ENCODE measurements around the gene KIF16B.

The KIF16B gene

DNA sequence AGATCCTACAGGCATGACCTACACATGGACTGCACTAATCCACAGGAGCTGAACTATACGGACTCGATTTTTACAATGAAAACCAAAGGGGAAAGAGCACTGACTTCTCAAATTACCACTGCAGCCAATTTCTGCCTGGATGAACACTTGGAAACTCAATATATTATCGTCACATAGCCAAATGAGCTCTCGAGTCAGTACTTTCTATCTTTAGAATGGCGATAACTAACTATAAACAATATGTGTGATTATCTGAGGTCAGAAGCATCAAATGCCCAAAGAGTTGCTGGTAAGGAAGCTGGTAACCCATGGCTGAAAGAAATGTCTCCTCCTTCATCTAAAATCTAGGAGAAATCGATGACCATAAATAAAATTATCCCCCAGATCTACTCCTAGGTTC is 86.7 kb downstream of the KIF16B start:
- no peak overlapping the region for H3K4me3 ChIP-seq (ENCODE audit: low read depth, low read length)

DNA sequence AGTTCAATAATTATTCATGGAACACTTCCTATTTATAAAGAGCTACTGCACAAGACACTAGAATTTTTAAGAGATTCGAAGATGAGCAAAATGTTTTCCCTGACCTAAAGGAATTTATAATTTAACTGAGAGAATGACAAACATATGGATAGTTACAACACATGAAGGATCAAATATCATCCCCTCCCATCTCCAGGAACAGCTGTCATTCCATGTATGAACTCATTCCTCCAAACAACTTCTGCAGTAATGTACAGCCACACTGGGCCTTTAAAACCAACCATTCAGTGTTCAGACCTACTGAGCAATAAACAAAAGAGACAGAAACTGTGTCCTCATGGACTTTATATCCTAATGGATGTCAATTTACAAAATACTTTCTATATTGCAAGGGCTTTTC is 87.8 kb downstream of the KIF16B start:
- no peak overlapping the region for H3K4me3 ChIP-seq (ENCODE audit: low read depth, low read length)

DNA sequence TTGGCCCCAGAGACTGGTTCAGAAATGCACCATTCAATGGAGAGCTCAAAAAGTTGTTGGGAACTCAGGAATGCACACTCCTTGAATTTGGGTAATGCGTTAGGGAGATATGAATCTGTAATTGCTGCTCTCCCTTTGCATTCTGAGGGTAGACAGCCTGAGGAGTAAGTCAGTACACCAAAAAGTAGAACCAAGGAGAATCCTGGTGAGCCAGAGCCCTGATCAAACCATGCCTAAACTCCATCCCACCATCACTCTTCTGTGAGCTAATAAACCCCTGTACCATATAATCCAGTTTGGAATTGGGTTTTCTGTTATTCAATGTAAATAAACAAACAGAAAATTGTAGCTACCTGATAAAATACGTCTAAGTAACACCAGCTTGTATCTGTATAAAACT is 90.2 kb downstream of the KIF16B start:
- no peak overlapping the region for H3K4me3 ChIP-seq (ENCODE audit: low read depth, low read length)

DNA sequence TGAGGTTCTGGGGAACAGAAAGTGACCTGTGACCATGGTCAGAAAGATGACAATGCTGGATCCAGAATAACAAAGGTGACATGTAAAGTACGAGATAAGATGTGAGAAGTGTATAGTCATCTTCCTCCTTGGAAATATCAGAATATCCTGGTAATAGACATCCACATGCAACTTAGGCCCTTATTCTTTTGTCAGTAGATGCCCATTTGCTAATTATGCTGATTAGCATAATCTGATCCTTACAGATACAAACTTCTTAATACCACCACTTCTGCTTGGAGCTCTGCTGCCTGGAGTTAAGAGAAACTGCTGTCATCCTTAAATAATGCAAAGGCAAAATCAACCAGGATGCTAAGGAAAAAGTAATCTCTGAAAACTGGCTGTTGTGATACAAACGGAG is 91.3 kb downstream of the KIF16B start:
- H3K4me3 ChIP-seq (ENCODE audit: low read depth, low read length), result no peak overlapping the region

DNA sequence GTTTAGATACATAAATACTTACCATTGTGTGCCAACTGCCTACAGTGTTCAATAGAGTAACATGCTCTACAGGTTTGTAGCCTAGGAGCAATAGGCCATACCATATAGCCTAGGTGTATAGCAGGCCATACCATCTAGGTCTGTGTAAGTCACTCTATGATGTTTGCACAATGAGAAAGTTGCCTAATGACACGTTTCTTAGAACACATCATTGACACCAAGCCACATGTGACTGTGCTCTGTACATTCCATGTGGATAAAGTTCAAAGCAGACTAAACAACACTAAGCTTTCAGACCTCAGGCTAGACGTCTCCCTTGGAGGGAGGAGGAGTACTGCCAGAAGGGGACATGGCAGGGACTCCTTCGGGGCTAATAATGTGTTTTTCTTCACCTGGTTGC is 93.6 kb downstream of the KIF16B start:
- no peak overlapping the region for H3K4me3 ChIP-seq (ENCODE audit: low read depth, low read length)

DNA sequence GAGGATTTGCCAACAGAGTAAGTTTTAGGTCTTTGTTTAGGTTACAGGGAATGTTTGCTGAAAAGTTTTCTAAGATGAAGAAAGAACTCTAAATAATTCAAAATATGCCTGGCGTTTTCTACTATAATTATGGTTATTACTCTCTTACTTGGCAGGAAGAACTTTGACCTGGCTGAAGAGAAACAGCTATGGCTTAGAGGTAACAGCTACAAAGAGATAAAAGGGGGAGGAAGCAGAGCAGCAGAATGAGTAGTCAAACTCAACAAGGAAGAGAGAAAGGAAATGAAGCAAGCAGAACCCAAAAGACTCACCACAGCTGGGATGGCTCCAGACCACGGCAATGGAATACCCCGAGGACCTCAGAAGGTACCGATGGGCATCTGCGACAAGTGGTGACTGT is 95.6 kb downstream of the KIF16B start:
- H3K4me3 ChIP-seq (ENCODE audit: low read depth, low read length), result no peak overlapping the region

DNA sequence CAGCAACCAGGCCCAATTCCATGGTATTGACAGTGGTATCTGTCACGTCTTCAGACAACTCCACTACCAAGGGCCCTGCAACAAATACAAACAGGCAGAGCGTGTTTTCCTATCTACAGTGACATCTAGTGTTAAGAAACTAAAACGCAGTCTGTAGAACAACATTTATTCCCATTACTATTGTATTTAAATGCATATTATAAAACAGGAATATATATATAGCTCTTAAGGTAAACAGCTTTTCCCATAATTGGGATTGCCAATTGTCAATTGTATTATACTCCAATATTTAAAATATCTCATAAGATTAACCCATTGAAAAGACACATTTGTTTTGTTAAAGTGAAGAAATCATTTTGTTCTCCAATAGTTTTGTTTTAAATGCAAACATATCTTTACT is 97.2 kb downstream of the KIF16B start:
- H3K4me3 ChIP-seq (ENCODE audit: low read depth, low read length), result no peak overlapping the region

DNA sequence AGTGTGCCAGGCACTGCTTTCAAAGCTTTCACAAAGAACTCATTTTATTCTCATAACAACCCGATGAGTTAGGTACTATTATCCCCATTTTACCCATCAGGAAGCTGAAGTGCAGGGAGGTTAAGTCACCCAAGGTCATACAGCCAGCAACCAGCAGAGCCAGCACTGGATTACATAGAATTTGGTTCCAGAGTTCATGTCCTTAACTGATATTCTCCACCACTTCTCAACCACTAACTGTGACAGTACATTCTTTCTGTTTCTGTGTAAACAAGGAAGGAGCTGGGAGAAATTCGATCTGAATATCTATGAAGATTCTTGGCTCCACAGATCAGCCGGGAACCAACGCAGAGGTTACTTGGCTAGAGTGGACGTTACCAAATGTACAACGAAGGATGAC is 98.0 kb downstream of the KIF16B start:
- H3K4me3 ChIP-seq (ENCODE audit: low read depth, low read length), result no peak overlapping the region

DNA sequence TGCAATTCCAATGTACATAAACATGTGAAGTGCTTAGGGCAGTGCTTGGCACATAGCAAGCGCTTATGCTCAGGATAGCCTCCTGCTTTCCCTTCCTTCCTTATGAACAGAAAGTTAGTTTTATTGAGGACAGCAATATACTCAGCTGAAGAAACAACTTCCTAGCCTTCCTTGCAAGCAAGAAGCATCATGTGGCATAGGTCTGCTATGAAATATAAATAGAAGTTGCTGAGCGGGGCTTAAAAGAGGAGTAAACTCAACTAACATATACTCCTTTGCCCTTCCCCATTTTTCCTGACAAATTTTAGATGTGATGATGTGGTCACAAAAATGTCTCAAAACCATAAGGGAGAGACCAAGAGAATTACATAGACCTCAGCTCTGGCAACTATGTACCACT is 98.9 kb downstream of the KIF16B start:
- no peak overlapping the region for H3K4me3 ChIP-seq (ENCODE audit: low read depth, low read length)

DNA sequence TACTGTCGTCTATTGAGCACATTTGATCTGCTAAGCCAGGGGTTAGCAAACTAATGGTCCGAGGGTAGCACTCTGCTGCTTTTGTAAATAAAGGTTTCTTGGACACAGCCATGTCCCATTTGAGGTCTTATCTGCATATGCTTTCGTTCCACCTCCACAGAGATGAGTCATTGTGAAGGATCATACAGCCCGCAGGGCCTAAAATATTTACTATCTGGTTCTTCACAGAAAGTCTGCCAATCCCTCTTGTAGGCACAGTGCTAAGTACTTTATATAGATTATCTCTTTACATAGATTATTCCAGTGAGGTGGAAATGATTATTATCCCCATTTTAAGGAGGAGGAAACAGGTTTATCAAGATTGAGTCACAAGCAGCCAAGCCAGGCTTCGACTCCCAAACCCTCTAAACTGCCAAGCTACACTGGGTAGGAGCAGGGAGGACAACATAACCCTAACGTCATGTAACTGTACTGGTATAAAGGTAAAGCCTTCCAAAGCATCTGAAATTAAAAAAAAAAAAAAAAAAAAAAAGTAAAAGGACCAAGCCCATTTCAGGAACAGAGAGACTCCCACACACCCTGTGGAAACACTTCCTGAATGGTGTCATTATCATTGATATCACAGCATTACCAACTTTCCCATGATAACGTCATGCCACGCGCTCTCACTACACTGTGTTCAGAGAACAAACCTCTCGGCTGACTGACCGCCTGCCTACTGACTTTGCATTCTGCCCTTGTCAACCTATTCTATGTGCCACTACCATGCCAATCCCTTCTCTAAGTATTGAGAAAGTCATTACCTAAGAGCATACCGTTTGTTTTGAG is 101.0 kb downstream of the KIF16B start:
- no peak overlapping the region for H3K4me3 ChIP-seq (ENCODE audit: low read depth, low read length)

DNA sequence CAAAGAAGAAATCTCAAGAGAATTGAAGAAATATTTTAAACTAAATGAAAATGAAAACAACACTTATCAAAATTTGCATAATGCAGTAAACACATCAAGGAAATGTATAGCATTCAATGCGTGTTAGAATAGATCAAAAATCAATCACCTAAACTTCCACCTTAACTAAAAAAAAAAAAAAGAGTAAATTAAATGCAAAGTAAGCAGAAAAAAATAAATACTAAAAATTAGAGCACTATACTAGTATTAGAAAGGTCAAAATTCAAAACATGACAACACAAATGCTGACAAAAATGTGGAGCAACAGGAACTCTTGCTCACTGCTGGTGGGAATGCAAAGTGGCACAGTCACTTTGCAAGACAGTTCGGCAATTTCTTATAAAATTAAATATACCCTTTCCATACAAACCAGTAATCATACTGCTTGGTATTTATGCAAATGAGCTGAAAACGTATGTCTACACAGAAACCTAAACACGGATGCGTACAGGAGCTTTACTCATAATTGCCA is 103.8 kb downstream of the KIF16B start:
- H3K4me3 ChIP-seq (ENCODE audit: low read depth, low read length), result no peak overlapping the region

DNA sequence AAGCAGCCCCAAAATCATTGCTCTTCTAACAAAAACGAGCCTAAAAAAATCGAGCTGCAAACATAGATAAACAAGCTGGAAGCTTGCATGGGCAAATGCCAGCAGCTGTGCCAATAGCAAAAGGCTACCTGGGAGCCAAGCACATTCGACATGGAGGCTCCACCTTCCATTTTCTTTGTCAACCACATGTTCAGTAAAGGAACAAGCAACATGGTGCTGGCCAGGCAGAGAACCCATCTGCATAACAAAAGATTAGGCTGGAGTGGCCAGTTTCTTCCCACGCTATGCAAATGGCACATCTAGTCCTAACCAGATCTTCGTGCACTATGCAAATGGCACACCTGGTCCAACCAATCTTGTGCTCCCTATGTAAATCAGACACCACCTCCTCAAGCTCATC is 110.5 kb downstream of the KIF16B start:
- H3K4me3 ChIP-seq (ENCODE audit: low read depth, low read length), result no peak overlapping the region

DNA sequence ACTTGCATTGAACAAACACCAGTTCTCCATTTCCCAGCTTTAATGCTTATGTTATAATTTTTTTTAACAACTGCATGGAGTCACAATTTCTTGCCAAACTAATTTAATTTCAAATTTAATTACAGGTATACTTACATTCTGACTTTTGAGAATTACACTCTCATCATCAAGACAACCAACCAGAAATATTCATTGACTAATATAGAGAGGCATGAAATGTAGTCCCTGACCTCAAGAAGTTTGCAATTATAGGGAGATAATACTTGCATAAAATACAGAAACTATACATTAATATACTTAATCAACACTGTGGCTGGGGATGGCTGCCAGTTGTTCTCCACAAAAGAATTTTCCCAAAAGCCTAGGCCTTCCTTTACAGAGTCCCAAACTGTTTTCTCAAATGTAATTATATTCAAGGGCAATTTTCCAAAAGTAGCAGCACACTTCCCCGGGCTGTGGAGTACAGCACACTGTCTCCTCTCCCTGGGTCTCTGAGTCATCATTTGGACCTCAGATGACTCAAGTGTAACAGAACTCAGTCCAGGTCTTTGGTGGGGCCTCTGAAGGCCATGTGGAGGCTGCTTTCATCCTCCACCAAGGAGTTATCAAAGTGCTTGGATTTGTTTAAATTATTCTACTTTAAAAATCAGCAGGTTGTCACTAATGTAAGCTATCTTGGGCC is 114.1 kb downstream of the KIF16B start:
- no peak overlapping the region for H3K4me3 ChIP-seq (ENCODE audit: low read depth, low read length)

DNA sequence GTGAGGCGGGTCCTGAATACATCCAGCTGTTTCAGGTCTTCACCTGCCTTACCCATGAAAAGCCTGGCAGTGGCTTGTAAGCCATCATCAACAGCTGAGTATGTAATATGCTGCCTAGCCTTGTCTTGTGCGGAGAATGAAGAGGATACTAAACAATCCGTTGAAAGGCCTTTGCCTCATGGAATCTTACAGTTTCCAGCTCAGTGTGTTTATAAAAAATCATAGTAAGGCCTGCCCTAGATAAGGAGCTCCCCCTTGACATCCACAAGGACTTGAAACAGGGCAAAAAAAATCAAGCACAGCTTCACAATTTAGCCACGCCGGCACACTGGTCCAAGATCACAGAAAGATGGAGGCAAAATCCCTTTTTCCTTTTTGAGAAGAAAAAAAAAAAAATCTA is 115.7 kb downstream of the KIF16B start:
- H3K4me3 ChIP-seq (ENCODE audit: low read depth, low read length), result no peak overlapping the region

DNA sequence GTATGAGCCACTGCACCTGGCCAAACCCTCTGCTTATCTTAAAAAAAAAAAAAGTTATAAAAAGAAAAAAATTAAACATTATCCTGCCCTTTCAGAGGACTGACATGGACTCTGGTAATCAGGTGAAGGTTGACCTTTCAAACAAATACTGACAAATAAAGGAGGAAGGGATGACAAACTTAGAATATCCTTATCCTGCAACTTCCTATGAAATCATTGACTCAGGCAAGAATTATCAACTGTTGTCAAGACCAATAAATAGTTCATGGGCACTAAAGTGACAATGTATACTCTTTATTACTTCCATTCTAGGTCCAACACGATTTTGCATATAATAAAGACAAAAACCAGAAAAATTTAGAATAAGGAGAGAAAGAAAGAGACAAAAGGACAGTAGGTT is 117.9 kb downstream of the KIF16B start:
- H3K4me3 ChIP-seq (ENCODE audit: low read depth, low read length), result no peak overlapping the region

DNA sequence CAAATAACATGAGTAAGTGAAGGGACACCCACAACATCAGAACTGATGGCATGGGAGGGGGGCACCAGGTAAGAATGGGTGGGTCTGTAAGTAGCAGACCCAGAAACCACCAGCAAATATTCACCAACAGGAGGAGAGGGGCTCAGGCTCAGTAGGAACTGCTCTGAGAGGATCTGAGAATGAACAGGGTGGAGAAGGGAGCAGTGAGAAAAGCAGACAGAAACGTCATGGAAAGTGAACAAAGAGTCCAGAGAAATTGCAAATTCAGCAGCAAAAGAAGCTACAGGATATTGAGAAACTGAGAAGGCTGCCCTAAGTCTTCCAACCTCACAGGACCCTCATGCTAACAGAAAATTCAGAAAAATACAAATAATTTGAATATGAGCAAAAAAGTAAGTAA is 121.3 kb downstream of the KIF16B start:
- no peak overlapping the region for H3K4me3 ChIP-seq (ENCODE audit: low read depth, low read length)

DNA sequence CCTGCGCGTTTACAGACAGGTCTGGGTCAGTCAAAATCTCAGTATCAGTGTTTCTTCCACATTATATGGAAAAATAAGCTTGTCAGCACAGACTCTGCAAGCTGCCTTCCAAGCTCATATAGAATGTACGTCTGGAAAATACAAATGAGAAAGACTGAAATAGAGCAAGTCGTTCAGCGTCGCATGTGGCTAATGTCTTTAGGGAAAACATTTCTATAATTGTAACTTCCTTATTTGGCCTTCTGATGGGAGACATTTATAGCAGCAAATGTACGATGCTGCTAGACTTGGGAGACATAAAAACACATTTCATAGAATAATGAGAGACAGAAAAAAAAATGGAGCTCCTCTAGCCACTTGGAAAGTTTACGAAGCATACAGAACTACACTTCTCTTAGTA is 122.2 kb downstream of the KIF16B start:
- no peak overlapping the region for H3K4me3 ChIP-seq (ENCODE audit: low read depth, low read length)

DNA sequence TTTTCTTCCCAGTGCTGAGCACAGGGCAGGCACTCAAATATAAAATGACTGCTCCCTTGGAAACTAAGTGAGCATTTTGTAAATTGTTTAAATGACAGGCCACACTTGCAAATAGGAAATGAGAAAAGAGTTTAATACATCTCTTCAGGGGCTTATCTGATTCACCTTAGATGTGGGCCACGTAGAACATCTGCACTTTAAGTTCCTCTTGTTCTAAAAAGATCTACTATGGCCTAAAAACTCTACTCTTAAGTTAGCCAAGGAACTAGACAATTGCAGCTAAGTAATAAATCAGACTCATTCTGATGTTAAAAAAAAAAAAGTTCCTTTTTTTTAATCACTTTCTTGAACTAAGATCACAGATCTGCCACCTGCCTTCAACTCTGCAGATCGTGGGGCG is 126.3 kb downstream of the KIF16B start:
- no peak overlapping the region for H3K4me3 ChIP-seq (ENCODE audit: low read depth, low read length)

DNA sequence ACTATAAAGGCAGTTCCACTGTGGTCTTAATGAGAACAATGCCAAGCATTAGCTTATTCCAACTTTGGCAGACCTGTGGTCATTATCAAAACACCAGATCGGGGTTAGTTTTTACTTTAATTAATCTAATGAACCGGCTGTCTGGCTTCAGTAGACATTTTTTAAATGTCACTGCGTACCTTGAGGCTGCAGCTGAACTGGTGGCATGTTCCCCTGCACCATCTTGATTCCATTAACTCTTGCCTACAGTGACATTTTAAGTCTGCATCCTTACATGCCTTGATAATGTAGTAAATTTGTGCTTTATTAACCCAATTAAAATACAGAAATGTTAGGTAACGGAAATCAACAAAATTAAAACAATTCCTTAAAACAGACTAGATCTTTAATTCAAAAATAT is 127.0 kb downstream of the KIF16B start:
- H3K4me3 ChIP-seq (ENCODE audit: low read depth, low read length), result no peak overlapping the region

DNA sequence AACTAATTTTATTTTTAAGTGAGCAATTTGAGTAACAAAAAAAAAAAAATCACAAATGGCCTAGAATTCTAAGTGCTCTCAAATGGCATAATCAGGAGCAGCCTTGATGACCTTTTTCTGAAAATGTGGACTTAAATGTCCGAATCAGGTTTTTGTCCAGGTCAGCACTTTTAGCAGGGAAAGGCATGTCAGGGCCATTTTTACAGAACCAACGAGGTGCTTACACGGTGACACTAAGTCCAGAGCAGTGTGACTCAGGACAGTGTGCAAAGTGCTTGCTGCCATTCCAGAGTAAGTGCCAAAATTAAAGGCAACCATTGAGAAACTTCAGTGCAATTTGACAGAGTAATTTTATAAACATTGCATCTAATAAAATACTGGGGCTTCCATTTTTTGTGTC is 127.8 kb downstream of the KIF16B start:
- H3K4me3 ChIP-seq (ENCODE audit: low read depth, low read length), result no peak overlapping the region

DNA sequence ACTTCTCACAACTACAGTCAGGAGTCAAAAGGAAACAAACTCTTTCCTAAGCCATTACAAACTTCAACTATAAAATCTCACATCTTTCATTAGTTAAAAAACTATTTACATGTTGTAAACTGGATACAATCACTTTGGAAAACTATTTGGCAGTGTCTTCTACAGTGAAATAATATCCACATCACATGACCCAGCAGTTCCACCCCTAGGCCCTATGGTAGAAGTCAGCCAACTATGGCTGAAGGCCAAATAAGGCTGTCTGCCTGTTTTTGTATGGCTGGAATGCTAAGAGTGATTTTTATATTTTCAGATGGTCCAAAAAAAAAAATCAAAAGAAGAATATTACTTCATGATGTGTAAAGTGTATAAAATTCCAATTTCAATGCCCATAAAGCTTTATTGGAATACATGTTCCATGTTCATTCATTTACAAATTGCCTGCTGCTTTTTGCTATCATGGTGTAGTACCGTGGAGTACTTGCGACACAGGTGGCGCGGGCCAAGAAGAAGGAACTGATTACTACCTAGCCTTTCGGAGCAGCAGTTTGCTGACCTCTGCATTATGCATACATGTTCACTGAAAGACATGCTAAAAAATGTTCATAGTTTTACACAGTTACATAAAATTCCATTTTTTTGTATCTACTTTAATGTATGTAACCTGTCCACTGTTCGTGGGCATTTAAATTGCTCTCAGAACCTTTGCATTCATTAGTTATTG is 129.0 kb downstream of the KIF16B start:
- no peak overlapping the region for H3K4me3 ChIP-seq (ENCODE audit: low read depth, low read length)

Measured in iPS-11a (cell line).